Measurements from ENCODE around the gene PDE6C. TPM values are rescaled to one million over a fixed set of nuclear protein-coding genes. Genes with fewer than 3 reads are reported as not detected.

The PDE6C gene
- total RNA-seq, 2 experiments from 2014 or later, result 0.03 to 0.13 TPM

GRCh38 chr10:93590638-93591037 lies 21.7 kb upstream of the PDE6C start:
- H3K36me3 ChIP-seq (ENCODE audit: insufficient read depth, low read length), result no peaks in the 10 kb centered on the region
- H3K9me3 ChIP-seq (ENCODE audit: low read length), result no peaks in the 10 kb centered on the region
- H3K9me2 ChIP-seq (ENCODE audit: insufficient read depth, low read length), result no peaks in the 10 kb centered on the region
- H3K4me2 ChIP-seq (ENCODE audit: low read length), result no peak overlapping the region
- H3K4me1 ChIP-seq (ENCODE audit: insufficient read depth, low read length, poor library complexity, severe bottlenecking), result peaks cover 12% of the 10 kb centered on the region
- no peak overlapping the region for H3K4me3 ChIP-seq (ENCODE audit: low read depth, low read length, poor library complexity, severe bottlenecking)
- CTCF ChIA-PET (ENCODE audit: unreplicated experiment), result no interaction called here
- no TSS peak for BruUV-seq (replicated peaks)
- TF ChIP-seq CTCF (conservative IDR thresholded peaks at IDR 0.05; ENCODE audit: low read length), result no peak
- no peak for TF ChIP-seq EZH2phosphoT487 (IDR thresholded peaks at IDR 0.05; ENCODE audit: borderline replicate concordance, low read depth, low read length)
- H4K20me1 ChIP-seq (ENCODE audit: insufficient read depth, low read length), result no peaks in the 10 kb centered on the region
- no peak overlapping the region for H2AFZ ChIP-seq (ENCODE audit: low read length)
- POLR2A ChIA-PET, result interaction anchor here (1.1 to 1.3 kb wide), 2 partner anchors 21 to 22 kb away, joined by 3 to 4 read pairs; partner anchors contain the start of gene PDE6C
- intact Hi-C loops (cut with micrococcal nuclease; ENCODE audit: unreplicated experiment), result no loop called here
- H3K27ac ChIP-seq (ENCODE audit: low read depth, low read length, poor library complexity, severe bottlenecking), result no peak overlapping the region
- H3K79me2 ChIP-seq (ENCODE audit: insufficient read depth, low read depth, low read length), result no peaks in the 10 kb centered on the region
- DNase-seq (ENCODE audit: low spot score), result no peak

GRCh38 chr10:93591065-93591808 lies 21.1 kb upstream of the PDE6C start:
- Histone ChIP-seq H3K9me3 (ENCODE audit: low read length) (no peaks in the 10 kb centered on the region), H2AFZ (ENCODE audit: low read length) (no peak overlapping the region), H3K27ac (ENCODE audit: low read depth, low read length, poor library complexity, severe bottlenecking) (no peak overlapping the region), H3K9me2 (ENCODE audit: insufficient read depth, low read length) (no peaks in the 10 kb centered on the region), H3K4me1 (ENCODE audit: insufficient read depth, low read length, poor library complexity, severe bottlenecking) (peaks cover 15% of the 10 kb centered on the region), H3K36me3 (ENCODE audit: insufficient read depth, low read length) (no peaks in the 10 kb centered on the region), H3K4me3 (ENCODE audit: low read depth, low read length, poor library complexity, severe bottlenecking) (no peak overlapping the region), H4K20me1 (ENCODE audit: insufficient read depth, low read length) (no peaks in the 10 kb centered on the region), H3K4me2 (ENCODE audit: low read length) (no peak overlapping the region), H3K79me2 (ENCODE audit: insufficient read depth, low read depth, low read length) (no peaks in the 10 kb centered on the region)
- no TSS peak for BruUV-seq (replicated peaks)
- intact Hi-C loops (cut with micrococcal nuclease; ENCODE audit: unreplicated experiment), result no loop called here
- POLR2A ChIA-PET, result interaction anchor here (1.1 kb wide), 1 partner anchor 21 kb away, joined by 3 read pairs; the partner anchor contains the start of gene PDE6C
- CTCF ChIA-PET (ENCODE audit: unreplicated experiment), result no interaction called here
- no peak for DNase-seq (ENCODE audit: low spot score)
- TF ChIP-seq CTCF (conservative IDR thresholded peaks at IDR 0.05; ENCODE audit: low read length) (no peak), EZH2phosphoT487 (IDR thresholded peaks at IDR 0.05; ENCODE audit: borderline replicate concordance, low read depth, low read length) (no peak)

DNA sequence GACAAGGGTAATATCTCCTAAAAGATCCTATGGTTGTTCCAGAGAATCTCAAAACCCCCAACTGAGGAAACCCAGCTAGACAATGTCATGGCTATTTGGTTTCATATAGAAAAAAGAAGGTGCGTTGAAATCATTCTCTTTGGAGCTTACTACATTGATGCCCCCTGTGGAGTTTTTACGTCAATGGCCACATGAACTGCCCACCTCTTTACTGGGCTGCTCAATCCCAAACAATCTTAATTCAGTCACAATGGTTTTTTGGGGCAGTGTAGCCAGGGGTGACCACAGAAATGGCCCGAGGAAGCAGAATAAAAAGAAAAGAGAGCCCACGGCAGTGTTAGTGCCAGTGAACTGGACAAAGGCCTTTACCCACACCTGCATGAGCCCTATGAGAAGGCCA lies 19.1 kb upstream of the PDE6C start:
- peaks cover 23% of the 10 kb centered on the region for H3K4me1 ChIP-seq (ENCODE audit: insufficient read depth, low read length, poor library complexity, severe bottlenecking)
- H3K27ac ChIP-seq (ENCODE audit: low read depth, low read length, poor library complexity, severe bottlenecking), result no peak overlapping the region
- intact Hi-C loops (cut with micrococcal nuclease; ENCODE audit: unreplicated experiment), result no loop called here
- no peaks in the 10 kb centered on the region for H3K79me2 ChIP-seq (ENCODE audit: insufficient read depth, low read depth, low read length)
- no peaks in the 10 kb centered on the region for H4K20me1 ChIP-seq (ENCODE audit: insufficient read depth, low read length)
- BruUV-seq (replicated peaks), result no TSS peak
- no peaks in the 10 kb centered on the region for H3K9me3 ChIP-seq (ENCODE audit: low read length)
- no peak overlapping the region for H3K4me3 ChIP-seq (ENCODE audit: low read depth, low read length, poor library complexity, severe bottlenecking)
- no peaks in the 10 kb centered on the region for H3K36me3 ChIP-seq (ENCODE audit: insufficient read depth, low read length)
- H3K9me2 ChIP-seq (ENCODE audit: insufficient read depth, low read length), result no peaks in the 10 kb centered on the region
- H3K4me2 ChIP-seq (ENCODE audit: low read length), result no peak overlapping the region
- ChIA-PET POLR2A (interaction anchor here (0.6 to 1.0 kb wide), 2 partner anchors 98 to 845 kb away, joined by 3 to 5 read pairs; no protein-coding TSS in a partner anchor), CTCF (ENCODE audit: unreplicated experiment) (no interaction called here)
- no peak overlapping the region for H2AFZ ChIP-seq (ENCODE audit: low read length)
- no peak for DNase-seq (ENCODE audit: low spot score)
- TF ChIP-seq CTCF (conservative IDR thresholded peaks at IDR 0.05; ENCODE audit: low read length), result no peak
- TF ChIP-seq EZH2phosphoT487 (IDR thresholded peaks at IDR 0.05; ENCODE audit: borderline replicate concordance, low read depth, low read length), result no peak
